Kidney (tissue), 14 donors: Measurements from ENCODE around the gene FBXO42. TPM values are rescaled to one million over a fixed set of nuclear protein-coding genes. Genes with fewer than 3 reads are reported as not detected.

ENCODE experiments used
- DNase-seq, 5 donors: peaks; one replicate each; pipeline ENCODE4 v3.0.0-alpha.2; 2013 to 2020
- FAIRE-seq: peaks from 2 replicates; lab custom pipeline; 2012; peaks lifted over from hg19 to GRCh38; lab: Jason Lieb, UNC
- H3K27ac ChIP-seq, 2 donors: one replicate each; pipeline ENCODE4 v1.7.0; 2013; ENCODE audit warnings: low read depth in 2 of 2, low read length in 2 of 2, inconsistent platforms in 1 of 2
- H3K27me3 ChIP-seq: one replicate; pipeline ENCODE4 v1.7.1; 2013; ENCODE audit warnings: low read length, inconsistent platforms; ENCODE audit not compliant: control insufficient read depth, insufficient read depth
- H3K36me3 ChIP-seq, 3 donors: one replicate each; pipeline versions ENCODE4 v1.7.0 to v1.7.1; 2013; ENCODE audit warnings: low read length in 3 of 3, control low read depth in 1 of 3, inconsistent platforms in 1 of 3; ENCODE audit not compliant: insufficient read depth in 3 of 3, control insufficient read depth in 2 of 3
- H3K4me1 ChIP-seq, 3 donors: one replicate each; pipeline versions ENCODE4 v1.7.0 to v1.7.1; 2013; ENCODE audit warnings: low read length in 3 of 3, inconsistent platforms in 1 of 3, low read depth in 1 of 3; ENCODE audit not compliant: control insufficient read depth in 2 of 3, insufficient read depth in 2 of 3
- H3K4me3 ChIP-seq, 3 donors: one replicate each; pipeline versions ENCODE4 v1.7.0 to v1.8.1; 2013; ENCODE audit warnings: low read length in 3 of 3, control low read depth in 1 of 3, inconsistent platforms in 1 of 3
- H3K9ac ChIP-seq, 3 donors: one replicate each; pipeline versions ENCODE4 v1.7.0 to v1.7.1; 2013; ENCODE audit warnings: low read length in 3 of 3, control low read depth in 1 of 3, inconsistent platforms in 1 of 3
- H3K9me3 ChIP-seq, 3 donors: one replicate each; pipeline versions ENCODE4 v1.7.0 to v1.7.1; 2013; ENCODE audit warnings: low read length in 3 of 3, control low read depth in 1 of 3, inconsistent platforms in 1 of 3; ENCODE audit not compliant: control insufficient read depth in 2 of 3, insufficient read depth in 1 of 3
- intact Hi-C: fragments of 100-400 bp; cut with DNase I; formaldehyde crosslinking; loops from one replicate; pipeline ENCODE4 v1.11.1; 2022
- polyA plus RNA-seq: library from polyadenylated mRNA; stranded (reverse); fragments of 350-450 nt; fragmentation: Illumina TruSeq; extraction: RNeasy Lipid Tissue Mini Kit (QIAGEN cat#74804); gene quantifications from one replicate; pipeline ENCODE4 v1.2.3, GENCODE V29; 2014; ENCODE audit warnings: low read depth, low replicate concordance; ENCODE audit not compliant: insufficient read depth
- total RNA-seq: library from RNA; stranded (reverse); fragmentation: NEBNext Ultra II Directional; extraction: Animal tissue kit (Norgen Biotek cat#: 25700); gene quantifications from one replicate; pipeline ENCODE4 v1.2.1, GENCODE V29; 2021
- TF ChIP-seq, protein P1 (sequence below): IDR thresholded peaks from 3 replicates; pipeline ENCODE4 v1.5.1; 2012; ENCODE audit warnings: mild to moderate bottlenecking, moderate library complexity, borderline replicate concordance; ENCODE audit not compliant: insufficient read depth; ENCODE audit errors: extremely low read depth
- donor health status: control.
- donor health status: control.
- donor health status: control.
- donor health status: control.
- donor health status: control.
- donor health status: DM: yes; HTN: yes; CAD: no.
- donor health status: Normal renal cell carcinoma (clear cell type).

FBXO42 gene
- total and polyA plus RNA-seq, 2 donors from 2014 or later: 14.1 to 22.1 TPM

DNA sequence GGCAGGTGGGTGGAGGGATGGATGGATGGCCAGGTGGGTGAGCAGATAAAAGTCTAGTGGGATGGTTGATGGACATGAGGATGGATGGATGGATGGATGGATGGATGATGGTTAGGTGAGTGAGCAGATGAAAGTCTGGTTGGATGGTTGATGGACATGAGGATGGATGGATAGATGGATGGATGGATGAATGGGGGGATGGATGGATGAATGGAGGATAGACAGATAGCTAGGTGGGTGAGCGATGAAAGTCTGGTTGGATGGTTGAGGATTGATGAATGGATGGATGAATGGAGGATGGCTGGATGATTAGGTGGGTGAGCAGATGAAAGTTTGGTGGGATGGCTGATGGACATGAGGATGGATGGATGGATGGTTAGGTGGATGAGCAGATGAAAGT lies 130.8 kb downstream of the FBXO42 start:
- intact Hi-C loops: no loop called here
- Histone ChIP-seq H3K27ac (no peak overlapping the region), H3K36me3 (no peaks in the 10 kb centered on the region), H3K27me3 (no peaks in the 10 kb centered on the region), H3K4me1 (peaks cover 0 to 9% (median 0%) of the 10 kb centered on the region in 3 donors), H3K4me3 (no peak overlapping the region), H3K9ac (no peak overlapping the region), H3K9me3 (no peaks in the 10 kb centered on the region)
- TF ChIP-seq, protein P1, sequence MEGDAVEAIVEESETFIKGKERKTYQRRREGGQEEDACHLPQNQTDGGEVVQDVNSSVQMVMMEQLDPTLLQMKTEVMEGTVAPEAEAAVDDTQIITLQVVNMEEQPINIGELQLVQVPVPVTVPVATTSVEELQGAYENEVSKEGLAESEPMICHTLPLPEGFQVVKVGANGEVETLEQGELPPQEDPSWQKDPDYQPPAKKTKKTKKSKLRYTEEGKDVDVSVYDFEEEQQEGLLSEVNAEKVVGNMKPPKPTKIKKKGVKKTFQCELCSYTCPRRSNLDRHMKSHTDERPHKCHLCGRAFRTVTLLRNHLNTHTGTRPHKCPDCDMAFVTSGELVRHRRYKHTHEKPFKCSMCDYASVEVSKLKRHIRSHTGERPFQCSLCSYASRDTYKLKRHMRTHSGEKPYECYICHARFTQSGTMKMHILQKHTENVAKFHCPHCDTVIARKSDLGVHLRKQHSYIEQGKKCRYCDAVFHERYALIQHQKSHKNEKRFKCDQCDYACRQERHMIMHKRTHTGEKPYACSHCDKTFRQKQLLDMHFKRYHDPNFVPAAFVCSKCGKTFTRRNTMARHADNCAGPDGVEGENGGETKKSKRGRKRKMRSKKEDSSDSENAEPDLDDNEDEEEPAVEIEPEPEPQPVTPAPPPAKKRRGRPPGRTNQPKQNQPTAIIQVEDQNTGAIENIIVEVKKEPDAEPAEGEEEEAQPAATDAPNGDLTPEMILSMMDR: no peak
- no peak for DNase-seq
- FAIRE-seq: no peak

DNA sequence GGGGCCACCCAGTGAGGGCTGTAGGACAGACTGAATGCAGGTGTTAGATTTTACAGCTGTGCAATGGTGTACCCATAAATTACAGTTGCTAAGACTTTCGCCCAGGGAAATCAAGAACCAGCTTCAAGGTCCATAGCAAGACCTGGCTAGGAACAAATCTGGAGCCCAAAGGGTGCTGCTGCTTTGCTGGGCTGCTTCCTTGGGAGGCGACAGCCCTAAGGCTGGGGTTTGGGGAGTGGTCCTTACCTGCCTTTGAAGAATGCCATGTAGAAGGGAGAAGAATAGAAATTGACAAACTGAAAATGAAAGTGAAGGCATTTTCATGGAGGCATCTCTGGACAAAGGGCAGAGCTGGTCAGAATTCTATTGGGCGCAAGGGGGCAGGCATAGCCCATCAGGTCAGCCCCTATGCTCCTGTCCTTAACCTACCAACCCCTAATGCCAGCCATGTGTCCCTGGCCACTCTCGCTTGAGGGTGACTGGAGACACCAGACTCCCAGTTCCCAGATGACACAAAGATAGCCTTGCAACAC lies 132.2 kb downstream of the FBXO42 start:
- H3K4me3 ChIP-seq: no peak overlapping the region
- no peaks in the 10 kb centered on the region for H3K9me3 ChIP-seq
- no peak overlapping the region for H3K27ac ChIP-seq
- TF ChIP-seq, protein P1: no peak
- FAIRE-seq (no peak), DNase-seq (no peak)
- intact Hi-C loops: no loop called here
- H3K27me3 ChIP-seq: no peaks in the 10 kb centered on the region
- H3K4me1 ChIP-seq: peaks cover 0 to 9% (median 0%) of the 10 kb centered on the region in 3 donors
- H3K9ac ChIP-seq: no peak overlapping the region
- H3K36me3 ChIP-seq: no peaks in the 10 kb centered on the region

DNA sequence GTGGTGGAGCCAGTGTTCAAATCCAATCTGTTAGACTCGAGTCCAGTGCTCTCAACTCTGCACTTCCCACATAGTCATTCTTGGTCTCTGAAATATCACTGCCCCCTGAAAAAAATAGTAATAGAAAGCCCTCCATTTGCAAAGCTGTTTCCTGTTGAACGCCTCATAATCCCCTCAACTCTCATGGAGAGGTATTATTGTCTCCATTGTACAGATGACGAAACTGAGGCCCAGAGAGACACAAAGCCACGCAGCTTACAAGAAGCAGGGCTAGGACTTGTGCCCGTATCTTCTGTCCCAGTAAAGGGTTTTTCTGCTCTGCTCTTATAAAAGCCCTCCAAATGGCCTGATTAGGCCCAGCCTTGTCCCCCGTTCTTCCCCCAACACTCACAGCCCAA lies 133.6 kb downstream of the FBXO42 start:
- H3K4me3 ChIP-seq: no peak overlapping the region
- TF ChIP-seq, protein P1: no peak
- no peaks in the 10 kb centered on the region for H3K27me3 ChIP-seq
- DNase-seq (no peak), FAIRE-seq (no peak)
- no peaks in the 10 kb centered on the region for H3K36me3 ChIP-seq
- H3K9ac ChIP-seq: no peak overlapping the region
- peaks cover 0 to 9% (median 0%) of the 10 kb centered on the region in 3 donors for H3K4me1 ChIP-seq
- intact Hi-C loops: no loop called here
- no peak overlapping the region for H3K27ac ChIP-seq
- H3K9me3 ChIP-seq: no peaks in the 10 kb centered on the region
